ENCODE data around the gene AKR1B1.

The AKR1B1 gene

GRCh38 chr7:134481167-134481566 is 22.3 kb upstream of the AKR1B1 start:
- Histone ChIP-seq H3K9ac (ENCODE audit: low read length) (no peak overlapping the region), H3K27me3 (ENCODE audit: control insufficient read depth, insufficient read depth, low read length) (no peaks in the 10 kb centered on the region), H3K27ac (ENCODE audit: low read depth, low read length) (no peak overlapping the region), H3K36me3 (ENCODE audit: control insufficient read depth, insufficient read depth, low read length) (no peaks in the 10 kb centered on the region), H3K4me1 (ENCODE audit: control insufficient read depth, insufficient read depth, low read length) (no peaks in the 10 kb centered on the region), H3K4me3 (ENCODE audit: low read length) (no peak overlapping the region)

GRCh38 chr7:134480730-134481129 is 21.8 kb upstream of the AKR1B1 start:
- H3K36me3 ChIP-seq (ENCODE audit: control insufficient read depth, insufficient read depth, low read length), result no peaks in the 10 kb centered on the region
- H3K9ac ChIP-seq (ENCODE audit: low read length), result no peak overlapping the region
- H3K4me1 ChIP-seq (ENCODE audit: control insufficient read depth, insufficient read depth, low read length), result no peaks in the 10 kb centered on the region
- H3K27me3 ChIP-seq (ENCODE audit: control insufficient read depth, insufficient read depth, low read length), result no peaks in the 10 kb centered on the region
- no peak overlapping the region for H3K4me3 ChIP-seq (ENCODE audit: low read length)
- no peak overlapping the region for H3K27ac ChIP-seq (ENCODE audit: low read depth, low read length)

- Histone ChIP-seq H3K9ac (ENCODE audit: low read length) (no peak overlapping the region), H3K27ac (ENCODE audit: low read depth, low read length) (no peak overlapping the region), H3K36me3 (ENCODE audit: control insufficient read depth, insufficient read depth, low read length) (no peaks in the 10 kb centered on the region), H3K4me1 (ENCODE audit: control insufficient read depth, insufficient read depth, low read length) (no peaks in the 10 kb centered on the region), H3K4me3 (ENCODE audit: low read length) (no peak overlapping the region), H3K27me3 (ENCODE audit: control insufficient read depth, insufficient read depth, low read length) (no peaks in the 10 kb centered on the region)
These were observed 21.3 kb upstream of the AKR1B1 start for GRCh38 chr7:134480202-134480601.

GRCh38 chr7:134478707-134479106 is 19.8 kb upstream of the AKR1B1 start:
- H3K36me3 ChIP-seq (ENCODE audit: control insufficient read depth, insufficient read depth, low read length), result no peaks in the 10 kb centered on the region
- H3K27me3 ChIP-seq (ENCODE audit: control insufficient read depth, insufficient read depth, low read length), result no peaks in the 10 kb centered on the region
- no peak overlapping the region for H3K4me3 ChIP-seq (ENCODE audit: low read length)
- no peak overlapping the region for H3K27ac ChIP-seq (ENCODE audit: low read depth, low read length)
- H3K9ac ChIP-seq (ENCODE audit: low read length), result no peak overlapping the region
- H3K4me1 ChIP-seq (ENCODE audit: control insufficient read depth, insufficient read depth, low read length), result no peaks in the 10 kb centered on the region

DNA sequence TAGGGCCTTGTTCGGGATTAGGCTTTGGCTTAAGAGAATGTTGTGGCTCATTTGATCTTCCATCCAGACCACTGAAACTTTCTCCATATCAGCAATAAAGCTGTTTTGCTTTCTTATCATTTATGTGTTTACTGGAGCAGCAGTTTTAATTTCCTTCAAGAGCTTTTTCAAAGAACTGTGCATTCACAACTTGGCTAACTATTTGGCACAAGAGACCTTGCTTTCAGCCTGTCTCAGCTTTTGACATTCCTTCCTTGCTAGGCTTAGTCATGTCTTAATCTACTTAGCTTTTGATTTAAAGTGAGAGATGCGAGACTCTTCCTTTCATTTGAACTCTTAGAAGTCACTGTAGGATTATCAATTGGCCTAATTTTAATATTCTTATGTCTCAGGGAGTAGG is 19.1 kb upstream of the AKR1B1 start:
- no peak overlapping the region for H3K27ac ChIP-seq (ENCODE audit: low read depth, low read length)
- H3K27me3 ChIP-seq (ENCODE audit: control insufficient read depth, insufficient read depth, low read length), result no peaks in the 10 kb centered on the region
- no peaks in the 10 kb centered on the region for H3K36me3 ChIP-seq (ENCODE audit: control insufficient read depth, insufficient read depth, low read length)
- no peak overlapping the region for H3K4me3 ChIP-seq (ENCODE audit: low read length)
- H3K9ac ChIP-seq (ENCODE audit: low read length), result no peak overlapping the region
- H3K4me1 ChIP-seq (ENCODE audit: control insufficient read depth, insufficient read depth, low read length), result no peaks in the 10 kb centered on the region

- H3K36me3 ChIP-seq (ENCODE audit: control insufficient read depth, insufficient read depth, low read length), result no peaks in the 10 kb centered on the region
- no peak overlapping the region for H3K4me3 ChIP-seq (ENCODE audit: low read length)
- H3K9ac ChIP-seq (ENCODE audit: low read length), result no peak overlapping the region
- H3K27me3 ChIP-seq (ENCODE audit: control insufficient read depth, insufficient read depth, low read length), result no peaks in the 10 kb centered on the region
- H3K4me1 ChIP-seq (ENCODE audit: control insufficient read depth, insufficient read depth, low read length), result no peaks in the 10 kb centered on the region
- no peak overlapping the region for H3K27ac ChIP-seq (ENCODE audit: low read depth, low read length)
These were observed 17.1 kb upstream of the AKR1B1 start for GRCh38 chr7:134476044-134476443.

- H3K27ac ChIP-seq (ENCODE audit: low read depth, low read length), result no peak overlapping the region
- H3K4me3 ChIP-seq (ENCODE audit: low read length), result no peak overlapping the region
- H3K4me1 ChIP-seq (ENCODE audit: control insufficient read depth, insufficient read depth, low read length), result no peaks in the 10 kb centered on the region
- no peaks in the 10 kb centered on the region for H3K27me3 ChIP-seq (ENCODE audit: control insufficient read depth, insufficient read depth, low read length)
- H3K36me3 ChIP-seq (ENCODE audit: control insufficient read depth, insufficient read depth, low read length), result no peaks in the 10 kb centered on the region
- no peak overlapping the region for H3K9ac ChIP-seq (ENCODE audit: low read length)
These were observed 15.9 kb upstream of the AKR1B1 start for GRCh38 chr7:134474828-134475227.

DNA sequence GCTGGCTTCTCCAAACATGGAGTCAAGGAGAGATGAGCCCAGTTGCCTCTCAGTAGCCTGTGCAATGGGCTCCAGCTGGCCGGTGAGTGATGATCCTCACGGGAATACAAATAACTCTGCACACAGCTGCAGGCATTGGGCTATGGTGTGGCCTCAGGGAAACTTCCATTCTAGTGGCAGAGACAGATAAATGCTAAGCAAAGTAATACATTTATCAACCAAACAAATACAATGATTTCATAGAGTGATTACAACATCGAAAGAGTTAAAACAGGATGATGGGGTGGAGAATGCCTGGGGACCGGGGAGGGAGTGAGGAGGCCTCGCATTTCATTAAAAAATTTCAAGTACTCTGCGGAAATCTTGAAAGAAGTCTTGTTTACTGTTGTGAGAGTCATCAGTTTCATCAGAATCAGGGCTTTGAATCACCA is 15.0 kb upstream of the AKR1B1 start:
- Histone ChIP-seq H3K9ac (ENCODE audit: low read length) (no peak overlapping the region), H3K36me3 (ENCODE audit: control insufficient read depth, insufficient read depth, low read length) (no peaks in the 10 kb centered on the region), H3K4me3 (ENCODE audit: low read length) (no peak overlapping the region), H3K4me1 (ENCODE audit: control insufficient read depth, insufficient read depth, low read length) (no peaks in the 10 kb centered on the region), H3K27me3 (ENCODE audit: control insufficient read depth, insufficient read depth, low read length) (no peaks in the 10 kb centered on the region), H3K27ac (ENCODE audit: low read depth, low read length) (no peak overlapping the region)

GRCh38 chr7:134472572-134473244 is 13.8 kb upstream of the AKR1B1 start:
- H3K27ac ChIP-seq (ENCODE audit: low read depth, low read length), result no peak overlapping the region
- no peaks in the 10 kb centered on the region for H3K27me3 ChIP-seq (ENCODE audit: control insufficient read depth, insufficient read depth, low read length)
- no peaks in the 10 kb centered on the region for H3K4me1 ChIP-seq (ENCODE audit: control insufficient read depth, insufficient read depth, low read length)
- H3K36me3 ChIP-seq (ENCODE audit: control insufficient read depth, insufficient read depth, low read length), result no peaks in the 10 kb centered on the region
- H3K4me3 ChIP-seq (ENCODE audit: low read length), result no peak overlapping the region
- no peak overlapping the region for H3K9ac ChIP-seq (ENCODE audit: low read length)

GRCh38 chr7:134470864-134471263 is 12.0 kb upstream of the AKR1B1 start:
- H3K36me3 ChIP-seq (ENCODE audit: control insufficient read depth, insufficient read depth, low read length), result no peaks in the 10 kb centered on the region
- H3K27me3 ChIP-seq (ENCODE audit: control insufficient read depth, insufficient read depth, low read length), result no peaks in the 10 kb centered on the region
- no peak overlapping the region for H3K27ac ChIP-seq (ENCODE audit: low read depth, low read length)
- H3K4me1 ChIP-seq (ENCODE audit: control insufficient read depth, insufficient read depth, low read length), result no peaks in the 10 kb centered on the region
- H3K4me3 ChIP-seq (ENCODE audit: low read length), result no peak overlapping the region
- no peak overlapping the region for H3K9ac ChIP-seq (ENCODE audit: low read length)

DNA sequence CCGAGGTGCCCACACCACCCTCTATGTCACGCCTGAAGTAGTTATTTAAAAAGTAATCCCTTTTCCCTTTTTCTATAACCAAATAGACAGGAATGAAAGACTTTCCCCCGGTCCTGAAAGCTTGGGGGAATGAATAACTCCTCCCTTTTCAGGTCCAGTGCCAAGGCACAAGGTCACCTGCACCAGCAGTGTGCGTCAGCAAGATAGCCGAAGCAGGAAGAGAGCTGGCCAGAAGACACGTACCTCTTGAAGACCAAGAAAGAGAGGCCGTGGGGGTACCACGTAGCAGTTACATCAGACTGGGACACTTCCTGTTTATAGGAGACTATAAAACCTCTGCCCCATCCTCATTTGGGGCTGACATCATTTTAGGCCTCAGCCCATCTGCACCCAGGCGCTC is 10.7 kb upstream of the AKR1B1 start:
- no peaks in the 10 kb centered on the region for H3K36me3 ChIP-seq (ENCODE audit: control insufficient read depth, insufficient read depth, low read length)
- no peak overlapping the region for H3K4me3 ChIP-seq (ENCODE audit: low read length)
- no peak overlapping the region for H3K27ac ChIP-seq (ENCODE audit: low read depth, low read length)
- no peaks in the 10 kb centered on the region for H3K4me1 ChIP-seq (ENCODE audit: control insufficient read depth, insufficient read depth, low read length)
- H3K9ac ChIP-seq (ENCODE audit: low read length), result no peak overlapping the region
- no peaks in the 10 kb centered on the region for H3K27me3 ChIP-seq (ENCODE audit: control insufficient read depth, insufficient read depth, low read length)

DNA sequence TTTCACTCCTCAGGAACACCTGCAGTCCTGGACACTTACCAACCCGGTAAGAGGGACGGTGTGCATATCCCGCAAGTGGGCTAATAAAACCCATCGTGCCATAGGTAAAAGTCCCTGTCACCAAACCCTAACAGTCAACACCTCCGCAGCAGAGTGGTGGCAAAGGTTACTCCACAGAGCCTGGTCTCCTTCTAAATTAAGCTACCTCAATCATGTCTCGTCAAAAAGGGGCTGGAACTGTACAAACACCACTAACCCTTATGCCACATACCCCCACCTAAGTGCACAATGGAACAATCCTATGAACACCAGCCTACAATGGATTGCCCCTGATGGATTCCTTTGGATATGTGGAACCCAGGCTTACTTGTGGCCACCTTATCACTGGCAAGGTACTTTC is 9.6 kb upstream of the AKR1B1 start:
- Histone ChIP-seq H3K36me3 (ENCODE audit: control insufficient read depth, insufficient read depth, low read length) (no peaks in the 10 kb centered on the region), H3K9ac (ENCODE audit: low read length) (no peak overlapping the region), H3K4me3 (ENCODE audit: low read length) (no peak overlapping the region), H3K27ac (ENCODE audit: low read depth, low read length) (no peak overlapping the region), H3K4me1 (ENCODE audit: control insufficient read depth, insufficient read depth, low read length) (no peaks in the 10 kb centered on the region), H3K27me3 (ENCODE audit: control insufficient read depth, insufficient read depth, low read length) (no peaks in the 10 kb centered on the region)

GRCh38 chr7:134468054-134468453 is 9.2 kb upstream of the AKR1B1 start:
- Histone ChIP-seq H3K27me3 (ENCODE audit: control insufficient read depth, insufficient read depth, low read length) (no peaks in the 10 kb centered on the region), H3K27ac (ENCODE audit: low read depth, low read length) (no peak overlapping the region), H3K36me3 (ENCODE audit: control insufficient read depth, insufficient read depth, low read length) (no peaks in the 10 kb centered on the region), H3K4me3 (ENCODE audit: low read length) (no peak overlapping the region), H3K9ac (ENCODE audit: low read length) (no peak overlapping the region), H3K4me1 (ENCODE audit: control insufficient read depth, insufficient read depth, low read length) (no peaks in the 10 kb centered on the region)

Data from rectal smooth muscle tissue (tissue), 1 donor.